NB4 (cell line): ENCODE measurements around the gene LDB3.

Experiments
- DNase-seq: peaks from one replicate; pipeline ENCODE4 v3.0.0; 2010; ENCODE audit warnings: low read depth
- H3K4me3 ChIP-seq: one replicate; pipeline ENCODE4 v1.5.1; 2011; ENCODE audit warnings: mild to moderate bottlenecking, low read depth, low read length, moderate library complexity
- CTCF ChIP-seq: IDR thresholded peaks from one replicate; pipeline ENCODE4 v1.5.1; 2012; ENCODE audit warnings: low read depth, low read length
- MAX ChIP-seq: IDR thresholded peaks from 2 replicates; pipeline ENCODE4 v1.6.1; 2011; ENCODE audit warnings: low read depth, low read length
- MYC ChIP-seq: IDR thresholded peaks from 2 replicates; pipeline ENCODE4 v1.6.1; 2011; ENCODE audit warnings: low read depth, low read length
- POLR2A ChIP-seq: IDR thresholded peaks from 2 replicates; pipeline ENCODE4 v1.6.1; 2011; ENCODE audit warnings: mild to moderate bottlenecking; ENCODE audit not compliant: insufficient read length; ENCODE audit errors: extremely low read depth

Gene LDB3

GRCh38 chr10:86671419-86671818 lies 3.1 kb downstream of the LDB3 start:
- H3K4me3 ChIP-seq, result no peak overlapping the region
- no peak for DNase-seq
- TF ChIP-seq POLR2A, result no peak
- no peak for TF ChIP-seq CTCF
- TF ChIP-seq MYC, result no peak
- no peak for TF ChIP-seq MAX

GRCh38 chr10:86671985-86672710 lies 3.8 kb downstream of the LDB3 start:
- H3K4me3 ChIP-seq, result no peak overlapping the region
- DNase-seq, result no peak
- TF ChIP-seq MYC (no peak), MAX (no peak), POLR2A (no peak), CTCF (no peak)

GRCh38 chr10:86673216-86673826 lies 5.0 kb downstream of the LDB3 start:
- no peak for TF ChIP-seq CTCF
- TF ChIP-seq MYC, result no peak
- TF ChIP-seq MAX, result no peak
- no peak for TF ChIP-seq POLR2A
- no peak for DNase-seq

GRCh38 chr10:86673827-86674581 lies 5.7 kb downstream of the LDB3 start:
- no peak overlapping the region for H3K4me3 ChIP-seq
- DNase-seq, result no peak
- TF ChIP-seq CTCF (no peak), MYC (no peak)

More at GRCh38 chr10:86673216-86673826, 5.0 kb downstream of the LDB3 start:
- no peak overlapping the region for H3K4me3 ChIP-seq

GRCh38 chr10:86674912-86675311 lies 6.6 kb downstream of the LDB3 start:
- no peak for TF ChIP-seq CTCF
- no peak for DNase-seq
- H3K4me3 ChIP-seq, result no peak overlapping the region
